K562 (cell line): ENCODE results near the gene KRR1. TPM values are rescaled to one million over a fixed set of nuclear protein-coding genes. Genes with fewer than 3 reads are reported as not detected.

ENCODE experiments used
- ATAC-seq: fragments of 200-7000 bp; cut with Tn5 transposase; 3 replicates; pipeline ENCODE4 v1.9.1; 2020; ENCODE audit warnings: moderate library complexity
- BruUV-seq: library from RNA; stranded (reverse); fragments of 400-500 nt; replicated peaks from 2 replicates; lab custom pipeline; 2021; lab: Mats Ljungman, UMichigan
- CTCF ChIA-PET: fragments of 300-600 bp; formaldehyde crosslinking; extraction: SDS; loops from one replicate; lab custom pipeline; 2021; ENCODE audit warnings: low intra/inter-chr PET ratio; lab: Yijun Ruan, JAX
- POLR2A ChIA-PET: fragments of 300-600, 350-650 bp; sonication (Branson Sonifier 250); formaldehyde crosslinking; extraction: SDS; loops from one replicate; lab custom pipeline; 2021; ENCODE audit warnings: antibody characterized with exemption, inconsistent platforms; lab: Yijun Ruan, JAX
- DNase-seq, 4 experiments: peaks; one replicate each; pipeline versions ENCODE4 v3.0.0 to v3.0.0-alpha.2; 2011 to 2018; ENCODE audit warnings: low spot score in 3 of 4, mixed read lengths in 3 of 4; ENCODE audit errors: extremely low read depth in 1 of 4
- FAIRE-seq: peaks from 2 replicates; lab custom pipeline; 2011; peaks lifted over from hg19 to GRCh38; lab: Jason Lieb, UNC
- H2AFZ ChIP-seq: 2 replicates; pipeline ENCODE4 v1.6.0; 2011; ENCODE audit warnings: low read depth, low read length, control low read depth, inconsistent platforms
- H3K27ac ChIP-seq: fragments of 200-600 bp; 3 replicates; pipeline ENCODE4 v1.8.0; 2011; ENCODE audit warnings: low read depth, mild to moderate bottlenecking, control low read depth, inconsistent platforms, low read length, moderate library complexity, mixed read lengths; ENCODE audit errors: extremely low read depth
- H3K27me3 ChIP-seq, 2 experiments: fragments of 300-600 bp in 1 of 2; 2 replicates in 1 of 2; 3 replicates in 1 of 2; pipeline versions ENCODE4 v1.6.0 to v1.8.0; 2011; ENCODE audit warnings: inconsistent platforms in 2 of 2, low read length in 2 of 2, mild to moderate bottlenecking in 1 of 2, mixed read lengths in 1 of 2, moderate library complexity in 1 of 2; ENCODE audit not compliant: control insufficient read depth in 2 of 2, insufficient read depth in 2 of 2
- H3K36me3 ChIP-seq: fragments of 300-600 bp; 3 replicates; pipeline ENCODE4 v1.8.0; 2011; ENCODE audit warnings: mild to moderate bottlenecking, low read length, inconsistent platforms; ENCODE audit not compliant: control insufficient read depth, insufficient read depth
- H3K4me1 ChIP-seq, 2 experiments: fragments of 200-600 bp in 1 of 2; replicated peaks in 1 of 2; 2 replicates in 1 of 2; 3 replicates in 1 of 2; pipeline versions ENCODE4 v1.5.1 to v1.8.0; 2011; ENCODE audit warnings: inconsistent platforms in 2 of 2, low read length in 2 of 2, mild to moderate bottlenecking in 1 of 2, mixed read lengths in 1 of 2, moderate library complexity in 1 of 2; ENCODE audit not compliant: control insufficient read depth in 2 of 2, insufficient read depth in 2 of 2
- H3K4me2 ChIP-seq: 2 replicates; pipeline ENCODE4 v1.6.1; 2011; ENCODE audit warnings: low read length, control low read depth, inconsistent platforms, mixed read lengths; ENCODE audit not compliant: insufficient read depth
- H3K4me3 ChIP-seq: fragments of 200-600 bp; sonication (generic), shearing (Covaris generic); 2 replicates; pipeline ENCODE4 v1.5.1; 2016; ENCODE audit warnings: control low read depth, inconsistent platforms
- H3K79me2 ChIP-seq: fragments of 200-600 bp; 3 replicates; pipeline ENCODE4 v1.8.0; 2011; ENCODE audit warnings: low read length, inconsistent platforms; ENCODE audit not compliant: control insufficient read depth, insufficient read depth
- H3K9ac ChIP-seq, 2 experiments: 2 replicates each; pipeline versions ENCODE4 v1.6.0 to v1.6.1; 2011; ENCODE audit warnings: low read depth in 2 of 2, low read length in 2 of 2, control low read depth in 1 of 2, inconsistent platforms in 1 of 2, mild to moderate bottlenecking in 1 of 2, mixed read lengths in 1 of 2; ENCODE audit not compliant: insufficient read depth in 1 of 2
- H3K9me1 ChIP-seq: one replicate; pipeline ENCODE4 v1.6.0; 2011; ENCODE audit warnings: inconsistent platforms, mild to moderate bottlenecking, low read length, moderate library complexity; ENCODE audit not compliant: control insufficient read depth, insufficient read depth
- H3K9me3 ChIP-seq: replicated peaks from 2 replicates; pipeline ENCODE4 v1.5.1; 2011; ENCODE audit warnings: low read depth, low read length, inconsistent platforms; ENCODE audit not compliant: control insufficient read depth, insufficient read depth
- H4K20me1 ChIP-seq: replicated peaks from 2 replicates; pipeline ENCODE4 v1.6.1; 2011; ENCODE audit warnings: low read length, inconsistent platforms, mixed read lengths; ENCODE audit not compliant: control insufficient read depth, insufficient read depth
- BMI1 ChIP-seq: fragments of 150-350 bp; IDR thresholded peaks from 2 replicates; pipeline ENCODE4 v1.6.1; 2014; ENCODE audit warnings: low read length
- CBX1 ChIP-seq: sonication (generic); IDR thresholded peaks from 2 replicates; pipeline ENCODE4 v1.6.1; 2016; ENCODE audit warnings: antibody characterized with exemption, low read depth, mild to moderate bottlenecking
- CCNT2 ChIP-seq: IDR thresholded peaks from 2 replicates; pipeline ENCODE4 v1.6.1; 2011; ENCODE audit warnings: borderline replicate concordance, low read depth, mild to moderate bottlenecking, moderate library complexity, mixed read lengths, low read length; ENCODE audit not compliant: insufficient read length; ENCODE audit errors: extremely low read depth
- CTBP1 ChIP-seq: fragments of 450-650 bp; IDR thresholded peaks from 2 replicates; pipeline ENCODE4 v1.6.1; 2016; ENCODE audit warnings: borderline replicate concordance
- E2F4 ChIP-seq: sonication (generic); formaldehyde crosslinking; IDR thresholded peaks from 2 replicates; pipeline ENCODE4 v1.8.0; 2022; ENCODE audit warnings: mild to moderate bottlenecking, low read depth, missing genetic modification reagents
- E2F8 ChIP-seq: fragments of 450-650 bp; IDR thresholded peaks from 2 replicates; pipeline ENCODE4 v1.7.1; 2018; ENCODE audit warnings: mild to moderate bottlenecking, low read depth; ENCODE audit not compliant: partially characterized antibody
- PTRF ChIP-seq: fragments of 450-650 bp; IDR thresholded peaks from 2 replicates; pipeline ENCODE4 v1.6.1; 2016; ENCODE audit warnings: mild to moderate bottlenecking, missing genetic modification characterization, missing compliant biosample characterization
- PTTG1 ChIP-seq: fragments of 450-650 bp; IDR thresholded peaks from 2 replicates; pipeline ENCODE4 v1.6.1; 2016; ENCODE audit warnings: low read depth, mild to moderate bottlenecking, missing genetic modification characterization, missing compliant biosample characterization
- RBM25 ChIP-seq: fragments of 200-400 bp; formaldehyde crosslinking; IDR thresholded peaks from 2 replicates; pipeline ENCODE4 v1.6.1; 2018; ENCODE audit warnings: low read length, low read depth, moderate library complexity; ENCODE audit not compliant: severe bottlenecking
- SMARCA5 ChIP-seq: fragments of 450-650 bp; IDR thresholded peaks from 2 replicates; pipeline ENCODE4 v1.6.1; 2016
- TEAD4 ChIP-seq, 2 experiments: sonication (generic) in 1 of 2; formaldehyde crosslinking in 1 of 2; IDR thresholded peaks; 2 replicates each; pipeline versions ENCODE4 v1.6.1 to v1.8.0; 2012 to 2022; ENCODE audit warnings: borderline replicate concordance in 1 of 2, inconsistent platforms in 1 of 2, low read length in 1 of 2, mild to moderate bottlenecking in 1 of 2, missing genetic modification reagents in 1 of 2
- XRCC4 ChIP-seq: IDR thresholded peaks from one replicate; pipeline ENCODE4 v1.6.1; 2011; ENCODE audit not compliant: insufficient read depth, insufficient read length; ENCODE audit errors: extremely low read depth
- ZBTB17 ChIP-seq: fragments of 450-650 bp; formaldehyde crosslinking; IDR thresholded peaks from 2 replicates; pipeline ENCODE4 v1.4.0; 2020; ENCODE audit warnings: mild to moderate bottlenecking
- ZC3H4 ChIP-seq: sonication (generic); formaldehyde crosslinking; IDR thresholded peaks from 2 replicates; pipeline ENCODE4 v1.9.0; 2021; ENCODE audit warnings: missing genetic modification reagents, borderline replicate concordance
- ZSCAN32 ChIP-seq: fragments of 450-650 bp; formaldehyde crosslinking; IDR thresholded peaks from 2 replicates; pipeline ENCODE4 v1.4.0; 2020; ENCODE audit warnings: mild to moderate bottlenecking, moderate library complexity
- WGBS: fragments of 100-300 bp; shearing (Covaris generic); methylation state at CpG from one replicate; pipeline ENCODE4 v1.1.6; 2016; ENCODE audit warnings: low coverage, mixed read lengths; ENCODE audit not compliant: insufficient coverage; ENCODE audit errors: missing lambda C conversion rate; 5-methylcytosine and 5-hydroxymethylcytosine counted together
- in situ Hi-C: fragments of 300-500 bp; cut with MboI; formaldehyde crosslinking; loops from 4 replicates; pipeline ENCODE4 v1.15.0; 2018; ENCODE audit warnings: inconsistent platforms, mixed read lengths
- intact Hi-C: fragments of 100-400 bp; cut with micrococcal nuclease; formaldehyde crosslinking; loops from 2 replicates; pipeline ENCODE4 v1.14.2; 2022
- polyA plus RNA-seq, 8 experiments: library from polyadenylated mRNA; depleted of rRNA in 4 of 8; stranded (reverse) in 5 of 8; unstranded in 3 of 8; fragments of >200 nt; fragmentation: Nextera tagmentation in 2 of 8; fragmentation: Illumina TruSeq in 1 of 8; extraction: Ambion mirVana in 2 of 8; extraction: Trizol in 1 of 8; gene quantifications; 2 replicates each; pipeline versions ENCODE4 v1.2.1 to v1.2.3, GENCODE V29; 2011 to 2014; ENCODE audit warnings: inconsistent platforms in 1 of 8, missing spikeins in 1 of 8
- total RNA-seq, 7 experiments: library from RNA; depleted of rRNA in 6 of 7; stranded (reverse); fragments of >200 nt in 6 of 7; fragmentation: Illumina TruSeq in 2 of 7; extraction: Trizol in 2 of 7; gene quantifications; 2 replicates each; pipeline versions ENCODE4 v1.2.1 to v1.2.3, GENCODE V29; 2011 to 2021; ENCODE audit warnings: low replicate concordance in 1 of 7
- TF ChIP-seq, protein P1 (sequence below): sonication (generic); formaldehyde crosslinking; IDR thresholded peaks from 2 replicates; pipeline ENCODE4 v1.8.0; 2022; ENCODE audit warnings: missing genetic modification reagents, mild to moderate bottlenecking, borderline replicate concordance
- TF ChIP-seq, protein P2 (sequence below): sonication (generic); IDR thresholded peaks from 2 replicates; pipeline ENCODE4 v1.6.1; 2016

The KRR1 gene
- total and polyA plus RNA-seq, 9 of the 15 experiments (the other 6 are each of a cell fraction or from before 2014, with no cell fraction given), result 42.6 to 102 (median 61.0) TPM

- no peak overlapping the region for H3K4me2 ChIP-seq
- DNase-seq (no peak), ATAC-seq (no peak)
- no peak overlapping the region for H3K9ac ChIP-seq
- no peaks in the 10 kb centered on the region for H4K20me1 ChIP-seq
- no peaks in the 10 kb centered on the region for H3K79me2 ChIP-seq
- H3K27ac ChIP-seq, result no peak overlapping the region
- TF ChIP-seq RBM25 (no peak), PTRF (tag) (no peak), SMARCA5 (no peak), XRCC4 (no peak), ZBTB17 (no peak), CTBP1 (no peak), ZSCAN32 (CRISPR knock-in tag) (no peak), PTTG1 (no peak), BMI1 (no peak), E2F8 (no peak), E2F4 (no peak), TEAD4 (IDR thresholded peaks at IDR 0.05; ENCODE audit: low read length) (no peak), TEAD4 (CRISPR knock-in tag; IDR thresholded peaks at IDR 0.05; ENCODE audit: borderline replicate concordance) (no peak), ZC3H4 (CRISPR knock-in tag) (no peak), CBX1 (no peak), CCNT2 (no peak)
- TF ChIP-seq, protein P1, sequence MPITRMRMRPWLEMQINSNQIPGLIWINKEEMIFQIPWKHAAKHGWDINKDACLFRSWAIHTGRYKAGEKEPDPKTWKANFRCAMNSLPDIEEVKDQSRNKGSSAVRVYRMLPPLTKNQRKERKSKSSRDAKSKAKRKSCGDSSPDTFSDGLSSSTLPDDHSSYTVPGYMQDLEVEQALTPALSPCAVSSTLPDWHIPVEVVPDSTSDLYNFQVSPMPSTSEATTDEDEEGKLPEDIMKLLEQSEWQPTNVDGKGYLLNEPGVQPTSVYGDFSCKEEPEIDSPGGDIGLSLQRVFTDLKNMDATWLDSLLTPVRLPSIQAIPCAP (CRISPR knock-in tag), result no peak
- TF ChIP-seq, protein P2, sequence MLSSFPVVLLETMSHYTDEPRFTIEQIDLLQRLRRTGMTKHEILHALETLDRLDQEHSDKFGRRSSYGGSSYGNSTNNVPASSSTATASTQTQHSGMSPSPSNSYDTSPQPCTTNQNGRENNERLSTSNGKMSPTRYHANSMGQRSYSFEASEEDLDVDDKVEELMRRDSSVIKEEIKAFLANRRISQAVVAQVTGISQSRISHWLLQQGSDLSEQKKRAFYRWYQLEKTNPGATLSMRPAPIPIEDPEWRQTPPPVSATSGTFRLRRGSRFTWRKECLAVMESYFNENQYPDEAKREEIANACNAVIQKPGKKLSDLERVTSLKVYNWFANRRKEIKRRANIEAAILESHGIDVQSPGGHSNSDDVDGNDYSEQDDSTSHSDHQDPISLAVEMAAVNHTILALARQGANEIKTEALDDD, result no peak
- TF ChIP-seq, all 486 proteins: peak for 0
- ChIA-PET CTCF (interaction anchor here (0.7 kb wide), 1 partner anchor 19 kb away, joined by 4 read pairs; no protein-coding TSS in a partner anchor), POLR2A (no interaction called here)
- Histone ChIP-seq H3K27me3 (no peaks in the 10 kb centered on the region), H3K9me3 (no peaks in the 10 kb centered on the region; the same call in 1 of the 2 replicates), H2AFZ (no peak overlapping the region), H3K4me1 (no peaks in the 10 kb centered on the region), H3K36me3 (no peaks in the 10 kb centered on the region), H3K4me3 (no peak overlapping the region), H3K9me1 (no peaks in the 10 kb centered on the region)
- no TSS peak for BruUV-seq
- no peak for FAIRE-seq
- intact Hi-C loops, result no loop called here
- in situ Hi-C loops, result no loop called here
- WGBS, result 5% methylated on average over 2 of the region's 2 CpGs
These were observed 38.6 kb upstream of the KRR1 start for GRCh38 chr12:75549989-75550388.
